H1 (cell line): ENCODE measurements around the gene MIDN.

Experiments used
- CEBPB ChIP-seq: IDR thresholded peaks from 2 replicates; pipeline ENCODE4 v1.6.1; 2012; ENCODE audit warnings: low read depth, low read length
- CHD1 ChIP-seq: IDR thresholded peaks from 2 replicates; pipeline ENCODE4 v1.6.1; 2012; ENCODE audit warnings: low read depth, low read length, improper control_type of control experiment
- CREB1 ChIP-seq: IDR thresholded peaks from 2 replicates; pipeline ENCODE4 v1.6.1; 2012; ENCODE audit warnings: inconsistent platforms
- EP300 ChIP-seq, 2 experiments: IDR thresholded peaks; 1 replicate in 1 of 2; 2 replicates in 1 of 2; pipeline ENCODE4 v1.6.1; 2011 to 2012; ENCODE audit warnings: low read depth in 2 of 2, low read length in 2 of 2, mild to moderate bottlenecking in 2 of 2, borderline replicate concordance in 1 of 2, inconsistent platforms in 1 of 2, moderate library complexity in 1 of 2
- EZH2 ChIP-seq: fragments of 200-600 bp; sonication (generic); IDR thresholded peaks from 2 replicates; pipeline ENCODE4 v1.7.1; 2012; ENCODE audit warnings: low read depth, mild to moderate bottlenecking, moderate library complexity, low read length, inconsistent platforms; ENCODE audit not compliant: severe bottlenecking
- GTF2F1 ChIP-seq: IDR thresholded peaks from 2 replicates; pipeline ENCODE4 v1.6.1; 2012; ENCODE audit warnings: low read depth, low read length, improper control_type of control experiment, borderline replicate concordance
- JUN ChIP-seq: IDR thresholded peaks from 2 replicates; pipeline ENCODE4 v1.6.1; 2011; ENCODE audit warnings: low read depth, mild to moderate bottlenecking, improper control_type of control experiment, low read length
- PHF8 ChIP-seq: fragments of 200-600 bp; sonication (generic); conservative IDR thresholded peaks from 2 replicates; pipeline ENCODE4 v1.7.1; 2012; ENCODE audit warnings: low read depth, mild to moderate bottlenecking, inconsistent platforms, low read length, moderate library complexity
- POLR2A ChIP-seq, 2 experiments: IDR thresholded peaks; 1 replicate in 1 of 2; 2 replicates in 1 of 2; pipeline ENCODE4 v1.6.1; 2011; ENCODE audit warnings: low read depth in 2 of 2, low read length in 2 of 2, mild to moderate bottlenecking in 2 of 2; ENCODE audit errors: control extremely low read depth in 1 of 2
- POLR2AphosphoS5 ChIP-seq: IDR thresholded peaks from 2 replicates; pipeline ENCODE4 v1.6.1; 2011; ENCODE audit warnings: low read depth, low read length
- YY1 ChIP-seq: IDR thresholded peaks from 2 replicates; pipeline ENCODE4 v1.6.1; 2011; ENCODE audit warnings: low read depth, mild to moderate bottlenecking, low read length
- TF ChIP-seq, protein P1 (sequence below), 3 experiments: IDR thresholded peaks; 1 replicate in 2 of 3; 2 replicates in 1 of 3; pipeline versions ENCODE4 v1.5.1 to v1.6.1; 2011; ENCODE audit warnings: low read length in 3 of 3, mild to moderate bottlenecking in 3 of 3, inconsistent platforms in 2 of 3, low read depth in 1 of 3, moderate library complexity in 1 of 3; ENCODE audit not compliant: insufficient read depth in 1 of 3; ENCODE audit errors: control extremely low read depth in 1 of 3

DNA sequence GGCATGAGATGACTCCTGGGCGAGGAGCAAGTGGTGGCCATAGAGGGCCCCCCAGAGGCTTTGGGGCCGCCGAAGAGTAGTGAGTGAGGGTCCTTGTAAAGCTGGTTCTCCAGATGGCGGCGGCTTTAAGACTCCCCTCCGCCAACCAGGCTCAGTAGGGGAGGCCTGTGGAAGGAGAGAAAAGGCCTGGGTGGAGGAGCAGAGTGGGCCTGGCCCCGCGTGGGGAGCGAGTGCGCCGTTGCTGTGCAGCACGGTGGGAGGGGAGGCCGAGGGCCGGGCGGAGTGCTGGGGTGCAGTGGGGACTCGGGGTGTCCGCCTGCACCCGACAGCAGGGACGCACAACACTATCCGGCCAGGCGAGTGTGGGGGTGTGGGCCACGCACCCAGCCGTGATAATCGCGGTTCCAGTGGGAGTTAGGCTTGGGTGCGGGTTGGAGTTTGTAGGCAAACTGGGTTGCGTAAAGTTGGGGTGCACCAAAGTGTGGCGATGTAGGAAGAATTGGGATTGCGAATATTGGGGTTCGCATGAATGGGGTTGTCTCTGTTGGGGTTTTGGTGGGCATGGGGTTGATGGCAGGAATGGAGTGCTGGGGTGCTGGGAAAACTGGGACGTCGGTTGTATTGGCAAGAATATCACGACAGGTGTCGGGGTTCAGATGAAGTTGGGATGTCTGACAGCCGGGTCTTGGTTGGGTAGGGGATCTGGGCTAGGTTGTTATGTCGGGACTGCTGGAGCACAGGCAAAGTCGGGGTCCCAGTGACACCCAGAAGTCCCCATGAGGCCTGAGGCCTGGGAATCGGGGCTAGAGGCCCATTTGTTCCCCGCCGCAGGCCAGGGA lies 20.1 kb downstream of the MIDN start:
- TF ChIP-seq POLR2AphosphoS5 (no peak), PHF8 (no peak), EP300 (IDR thresholded peaks at IDR 0.05; ENCODE audit: borderline replicate concordance in 1 of 2, low read depth in 2 of 2, low read length in 2 of 2) (no peak), CHD1 (no peak), GTF2F1 (no peak), POLR2A (IDR thresholded peaks at IDR 0.05; ENCODE audit: control extremely low read depth in 1 of 2, low read depth in 2 of 2, low read length in 2 of 2) (no peak), CREB1 (no peak), YY1 (no peak), EZH2 (no peak), CEBPB (no peak), JUN (no peak)
- TF ChIP-seq, protein P1, sequence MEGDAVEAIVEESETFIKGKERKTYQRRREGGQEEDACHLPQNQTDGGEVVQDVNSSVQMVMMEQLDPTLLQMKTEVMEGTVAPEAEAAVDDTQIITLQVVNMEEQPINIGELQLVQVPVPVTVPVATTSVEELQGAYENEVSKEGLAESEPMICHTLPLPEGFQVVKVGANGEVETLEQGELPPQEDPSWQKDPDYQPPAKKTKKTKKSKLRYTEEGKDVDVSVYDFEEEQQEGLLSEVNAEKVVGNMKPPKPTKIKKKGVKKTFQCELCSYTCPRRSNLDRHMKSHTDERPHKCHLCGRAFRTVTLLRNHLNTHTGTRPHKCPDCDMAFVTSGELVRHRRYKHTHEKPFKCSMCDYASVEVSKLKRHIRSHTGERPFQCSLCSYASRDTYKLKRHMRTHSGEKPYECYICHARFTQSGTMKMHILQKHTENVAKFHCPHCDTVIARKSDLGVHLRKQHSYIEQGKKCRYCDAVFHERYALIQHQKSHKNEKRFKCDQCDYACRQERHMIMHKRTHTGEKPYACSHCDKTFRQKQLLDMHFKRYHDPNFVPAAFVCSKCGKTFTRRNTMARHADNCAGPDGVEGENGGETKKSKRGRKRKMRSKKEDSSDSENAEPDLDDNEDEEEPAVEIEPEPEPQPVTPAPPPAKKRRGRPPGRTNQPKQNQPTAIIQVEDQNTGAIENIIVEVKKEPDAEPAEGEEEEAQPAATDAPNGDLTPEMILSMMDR (IDR thresholded peaks at IDR 0.05; ENCODE audit: control extremely low read depth in 1 of 3, insufficient read depth in 1 of 3, low read depth in 1 of 3, low read length in 3 of 3) = no peak
